AG08395 (cell line): ENCODE measurements around the gene DDX4.
A peak's percentile ranks its signal among the peaks of the same experiment; 100 is the strongest.

Source experiments
- DNase-seq: peaks from one replicate; pipeline ENCODE4 v3.0.0; 2012; ENCODE audit warnings: mixed read lengths, low spot score

DDX4 gene

GRCh38 chr5:55821731-55822512 is 84.1 kb downstream of the DDX4 start:
- DNase-seq = no peak

- DNase-seq = no peak
These were observed 85.4 kb downstream of the DDX4 start for GRCh38 chr5:55823151-55823796.

- DNase-seq = no peak
These were observed 92.1 kb downstream of the DDX4 start for GRCh38 chr5:55829956-55830355.

DNA sequence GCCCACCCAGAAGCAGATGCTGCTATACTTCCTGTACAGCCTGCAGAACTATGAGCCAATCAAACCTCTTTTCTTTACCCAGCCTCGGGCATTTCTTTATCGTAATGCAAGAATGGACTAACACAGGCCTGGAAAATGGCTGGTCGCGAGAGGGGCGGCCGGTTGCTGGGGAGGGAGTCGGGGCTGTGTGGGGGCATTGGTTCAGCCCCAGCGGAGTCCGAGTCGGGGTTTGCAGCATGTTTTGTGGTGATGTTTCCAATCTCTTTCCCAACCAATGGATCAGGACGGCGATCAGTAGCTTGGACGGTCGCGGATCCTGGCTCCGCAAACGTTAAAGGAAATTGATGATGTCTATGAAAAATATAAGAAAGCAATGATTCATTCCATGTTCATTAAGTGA is 94.6 kb downstream of the DDX4 start:
- no peak for DNase-seq

DNA sequence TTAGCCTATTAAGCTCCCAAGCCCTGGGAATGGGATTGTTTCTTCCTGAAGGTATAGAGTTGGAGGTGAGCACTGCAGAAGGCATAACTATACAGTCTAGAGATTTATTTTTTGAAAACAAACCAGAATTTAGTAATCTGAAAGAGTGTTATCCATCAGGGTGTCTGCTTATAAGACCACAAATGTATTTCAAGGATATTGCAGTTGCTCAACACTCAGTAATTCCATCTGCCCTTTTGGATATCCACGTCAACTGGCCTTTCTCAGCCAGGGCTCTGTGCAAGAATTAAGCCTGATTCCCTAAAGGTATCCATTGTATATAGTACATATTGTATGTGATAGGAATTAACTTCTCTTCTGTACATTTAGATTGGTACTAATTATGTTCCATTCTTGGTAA is 98.3 kb downstream of the DDX4 start:
- no peak for DNase-seq

- DNase-seq = no peak
These were observed 104.1 kb downstream of the DDX4 start for GRCh38 chr5:55841976-55842375.

DNA sequence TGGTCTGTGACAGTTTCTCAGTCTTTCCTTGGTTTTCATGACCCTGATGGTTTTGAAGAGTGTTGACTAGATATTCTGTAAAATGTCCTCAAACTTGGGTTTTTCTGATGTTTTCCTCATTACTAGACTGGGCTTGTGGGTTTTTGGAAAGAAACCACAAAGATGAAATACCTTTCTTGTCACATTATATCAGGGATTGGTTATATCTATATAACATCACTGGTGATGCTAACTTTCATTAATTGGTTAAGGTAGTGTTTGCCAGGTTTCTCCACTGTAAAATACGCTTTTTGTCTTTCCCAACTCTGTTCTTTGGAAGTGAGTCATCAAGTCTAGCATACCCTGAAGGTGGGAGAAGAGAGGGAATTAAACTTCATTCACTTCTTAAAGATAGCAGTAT is 110.0 kb downstream of the DDX4 start:
- no peak for DNase-seq

DNA sequence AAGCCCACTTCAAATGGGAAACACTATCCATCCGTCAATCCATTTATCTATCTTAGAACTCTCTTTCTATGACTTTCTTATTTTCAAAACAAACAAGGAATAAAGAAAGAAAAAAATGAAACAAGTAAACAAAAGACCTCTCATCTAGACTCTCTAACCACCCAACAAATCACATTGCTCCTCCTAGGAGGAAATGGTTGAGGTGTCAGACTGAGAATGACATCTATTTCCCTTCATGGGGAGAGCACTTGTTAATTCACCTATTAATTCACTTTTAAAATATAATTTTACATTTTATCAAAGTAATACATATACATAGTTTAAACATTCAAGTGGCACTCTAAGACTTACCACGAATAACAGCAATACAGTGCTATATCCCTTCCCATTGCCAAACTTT is 110.9 kb downstream of the DDX4 start:
- no peak for DNase-seq

DNA sequence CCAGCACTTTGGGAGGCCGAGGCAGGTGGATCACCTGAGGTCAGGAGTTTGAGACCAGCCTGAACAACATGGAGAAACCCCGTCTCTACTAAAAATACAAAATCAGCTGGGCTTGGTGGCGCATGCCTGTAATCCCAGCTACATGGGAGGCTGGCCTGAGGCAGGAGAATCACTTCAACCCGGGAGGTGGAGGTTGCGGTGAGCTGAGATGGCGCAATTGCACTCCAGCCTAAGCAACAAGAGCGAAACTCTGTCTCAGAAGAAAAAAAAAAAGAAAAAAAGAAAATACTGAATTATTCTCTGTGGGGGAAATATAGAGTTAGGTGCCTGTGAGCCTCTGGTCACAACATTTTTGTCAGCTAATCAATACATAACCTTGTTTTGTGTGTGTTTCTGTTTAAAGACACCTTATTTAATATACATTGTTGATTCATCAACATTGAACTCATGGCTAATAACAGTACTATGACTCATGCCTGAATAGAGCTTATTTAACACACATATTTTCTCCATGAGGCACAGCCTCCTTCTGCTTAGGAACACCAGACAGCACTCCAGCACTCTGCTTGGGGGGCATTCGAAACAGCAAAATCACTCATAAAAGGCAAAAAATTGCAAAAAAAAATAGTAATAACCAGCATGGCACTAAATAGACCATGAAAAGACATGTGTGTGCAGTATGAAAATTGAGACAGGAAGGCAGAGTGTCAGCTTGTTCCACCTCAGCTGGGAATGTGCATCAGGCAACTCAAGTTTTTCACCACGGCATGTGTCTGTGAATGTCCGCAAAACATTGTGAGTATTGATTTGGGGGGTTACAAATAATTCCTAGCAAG is 113.2 kb downstream of the DDX4 start, which contains the start of gene IL31RA:
TSS of gene IL31RA (plus strand) at position 519 of the 836 bp plus-strand sequence. CDS start at position 733, 214 bp downstream.
- peak; percentile 62 for DNase-seq

DNA sequence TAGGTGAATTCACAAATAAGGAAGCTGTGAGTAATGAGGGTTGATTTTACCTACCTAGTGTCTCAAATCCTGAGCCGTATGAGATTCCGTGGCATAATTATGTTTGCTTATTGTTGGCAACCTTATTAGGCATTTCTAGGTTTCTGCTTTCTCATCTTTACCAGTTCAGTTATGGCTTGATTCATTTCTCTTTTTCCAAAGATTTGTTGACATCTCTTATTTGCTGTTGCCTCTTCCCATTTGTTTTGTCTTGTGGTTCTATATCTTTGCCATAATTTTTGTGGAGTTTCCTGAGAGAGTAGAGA is 113.8 kb downstream of the DDX4 start:
- DNase-seq = no peak

- DNase-seq = no peak
These were observed 114.6 kb downstream of the DDX4 start for GRCh38 chr5:55852503-55852902.

GRCh38 chr5:55853041-55853670 is 115.3 kb downstream of the DDX4 start:
- DNase-seq = no peak

DNA sequence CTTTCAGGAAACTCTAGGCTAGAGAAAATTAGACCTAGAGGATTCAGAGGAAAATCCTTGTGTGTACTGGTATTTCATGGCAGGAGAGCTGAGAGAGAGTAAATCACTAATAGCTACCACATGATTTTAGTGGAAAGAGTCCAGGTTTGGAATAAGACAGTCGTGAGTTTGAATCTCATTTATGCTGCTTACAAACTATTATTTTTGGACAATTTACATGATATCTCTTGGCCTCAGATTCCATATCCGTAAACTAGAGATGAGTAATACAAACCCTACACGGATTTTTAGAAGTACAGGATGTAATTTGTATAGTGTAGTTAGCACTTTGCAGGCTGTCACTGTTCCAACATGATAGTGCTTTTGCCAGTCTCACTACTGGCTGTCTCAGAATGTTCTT is 116.0 kb downstream of the DDX4 start:
- peak; percentile 43 for DNase-seq

- DNase-seq = no peak
These were observed 117.6 kb downstream of the DDX4 start for GRCh38 chr5:55855509-55855908.

DNA sequence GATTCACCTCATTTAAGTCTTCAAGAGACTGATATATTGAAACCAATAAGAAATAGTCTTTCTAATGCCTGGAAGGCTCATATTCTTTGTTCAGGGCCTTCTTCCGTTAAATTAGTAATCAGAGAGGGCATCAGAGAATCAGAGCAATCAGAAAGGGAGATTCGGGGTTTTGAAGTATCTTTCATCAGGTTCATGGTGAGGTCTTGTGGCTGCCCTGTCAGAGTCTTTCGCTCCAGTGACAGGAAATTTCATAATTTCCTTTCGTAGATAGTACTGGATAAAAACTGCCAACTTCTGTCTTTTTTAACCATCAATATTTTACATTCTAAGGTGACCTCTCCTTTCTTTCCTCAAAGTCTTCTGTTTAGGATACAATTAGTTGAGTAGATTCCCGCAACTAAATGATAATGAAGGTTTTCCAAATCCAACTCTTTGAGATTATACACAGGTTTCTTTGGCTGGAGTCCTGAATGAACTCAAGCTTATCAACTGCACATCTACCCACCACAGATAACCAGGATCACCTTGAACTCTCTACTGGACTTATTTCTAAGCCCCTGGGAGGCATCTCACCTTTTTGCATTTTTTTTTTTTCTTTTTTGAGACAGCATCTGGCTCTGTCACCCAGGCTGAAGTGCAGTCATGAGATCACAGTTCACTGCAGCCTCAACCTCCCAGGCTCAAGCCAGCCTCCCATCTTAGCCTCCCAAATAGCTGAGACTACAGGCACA is 118.8 kb downstream of the DDX4 start:
- DNase-seq = no peak

- no peak for DNase-seq
These were observed 119.4 kb downstream of the DDX4 start for GRCh38 chr5:55857247-55857640.

GRCh38 chr5:55858104-55858503 is 120.2 kb downstream of the DDX4 start:
- DNase-seq = no peak

GRCh38 chr5:55860288-55860687 is 122.4 kb downstream of the DDX4 start:
- no peak for DNase-seq

DNA sequence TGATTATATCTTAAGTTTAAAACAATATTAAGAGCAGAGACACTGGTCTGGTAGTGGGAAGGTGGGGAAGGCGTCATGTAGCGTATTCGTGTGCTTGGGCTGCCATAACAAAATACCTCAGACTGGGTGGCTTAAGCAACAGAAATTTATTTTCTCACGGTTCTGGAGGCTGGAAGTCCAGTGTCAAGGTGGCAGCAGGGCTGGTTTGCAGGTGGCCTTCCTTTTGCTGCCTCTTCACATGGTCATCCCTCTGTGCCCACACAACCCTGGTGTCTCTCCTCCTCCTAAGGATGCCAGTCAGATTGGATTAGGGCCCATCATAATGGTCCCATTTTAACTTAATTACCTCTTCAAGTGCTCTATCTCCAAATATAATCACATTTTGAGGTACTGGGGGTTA is 122.8 kb downstream of the DDX4 start:
- no peak for DNase-seq

- no peak for DNase-seq
These were observed 127.0 kb downstream of the DDX4 start for GRCh38 chr5:55864606-55865541.

GRCh38 chr5:55865831-55866230 is 128.0 kb downstream of the DDX4 start:
- peak; percentile 38 for DNase-seq
